Parathyroid adenoma (tissue), 2 donors: ENCODE results near the gene SCARB2.
A peak's percentile ranks its signal among the peaks of the same experiment; 100 is the strongest.
"Not testable (repeated sequence)": the region's sequence is repeated elsewhere in the genome, so short reads cannot be mapped to it uniquely, and the experiment has no call there.

Source experiments
- H2AFZ ChIP-seq: fragments of 300-600 bp; sonication (generic); one replicate; pipeline ENCODE4 v1.7.0; 2017; ENCODE audit warnings: antibody characterized with exemption, mild to moderate bottlenecking
- H3K27ac ChIP-seq: fragments of 300-600 bp; sonication (generic); one replicate; pipeline ENCODE4 v1.7.0; 2017
- H3K27me3 ChIP-seq: fragments of 300-600 bp; sonication (generic); one replicate; pipeline ENCODE4 v1.7.0; 2017; ENCODE audit warnings: low read length; ENCODE audit not compliant: control insufficient read depth, insufficient read depth
- H3K36me3 ChIP-seq: fragments of 300-600 bp; sonication (generic); one replicate; pipeline ENCODE4 v1.7.0; 2017; ENCODE audit warnings: low read length; ENCODE audit not compliant: control insufficient read depth, insufficient read depth
- H3K4me1 ChIP-seq: fragments of 300-600 bp; sonication (generic); one replicate; pipeline ENCODE4 v1.7.0; 2017; ENCODE audit warnings: control low read depth
- H3K4me2 ChIP-seq: fragments of 300-600 bp; sonication (generic); one replicate; pipeline ENCODE4 v1.7.0; 2017; ENCODE audit warnings: low read length
- H3K4me3 ChIP-seq: fragments of 300-600 bp; sonication (generic); one replicate; pipeline ENCODE4 v1.7.0; 2017; ENCODE audit warnings: low read depth, low read length
- H3K79me2 ChIP-seq: fragments of 300-600 bp; sonication (generic); one replicate; pipeline ENCODE4 v1.7.0; 2017; ENCODE audit warnings: control low read depth
- H3K9ac ChIP-seq: fragments of 300-600 bp; sonication (generic); one replicate; pipeline ENCODE4 v1.7.0; 2017; ENCODE audit warnings: mild to moderate bottlenecking
- H3K9me3 ChIP-seq: fragments of 300-600 bp; sonication (generic); one replicate; pipeline ENCODE4 v1.7.0; 2017; ENCODE audit warnings: low read length; ENCODE audit not compliant: control insufficient read depth
- CTCF ChIP-seq: fragments of 300-600 bp; sonication (generic); IDR thresholded peaks from one replicate; pipeline ENCODE4 v1.7.0; 2017; ENCODE audit warnings: antibody characterized with exemption, mild to moderate bottlenecking
- donor health status: primary hyperparathyroidism.

Gene SCARB2

GRCh38 chr4:76250962-76251361, 37.3 kb upstream of the SCARB2 start:
- H3K36me3 ChIP-seq = no peaks in the 10 kb centered on the region
- no peaks in the 10 kb centered on the region for H3K79me2 ChIP-seq
- peaks cover 3% of the 10 kb centered on the region for H3K4me1 ChIP-seq
- TF ChIP-seq CTCF = no peak
- H3K9ac ChIP-seq = no peak overlapping the region
- H3K27me3 ChIP-seq = no peaks in the 10 kb centered on the region
- peak overlapping the region; percentile 93 for H3K4me3 ChIP-seq
- H3K4me2 ChIP-seq = peak overlapping the region; percentile 86
- H3K27ac ChIP-seq = peak overlapping the region; percentile 72
- H2AFZ ChIP-seq = peak overlapping the region; percentile 85
- no peaks in the 10 kb centered on the region for H3K9me3 ChIP-seq

- Histone ChIP-seq H3K27ac (no peak overlapping the region), H3K36me3 (no peaks in the 10 kb centered on the region), H3K4me2 (no peak overlapping the region), H3K27me3 (no peaks in the 10 kb centered on the region), H2AFZ (no peak overlapping the region), H3K9ac (no peak overlapping the region), H3K79me2 (no peaks in the 10 kb centered on the region), H3K9me3 (no peaks in the 10 kb centered on the region), H3K4me3 (no peak overlapping the region), H3K4me1 (peaks cover 3% of the 10 kb centered on the region)
- TF ChIP-seq CTCF = no peak
Measured at GRCh38 chr4:76246852-76247251, 33.2 kb upstream of the SCARB2 start.

- Histone ChIP-seq H3K4me3 (no peak overlapping the region), H3K4me1 (peaks cover 3% of the 10 kb centered on the region), H3K4me2 (no peak overlapping the region), H3K27me3 (no peaks in the 10 kb centered on the region), H3K36me3 (no peaks in the 10 kb centered on the region), H3K9ac (no peak overlapping the region), H3K27ac (no peak overlapping the region), H3K79me2 (no peaks in the 10 kb centered on the region), H3K9me3 (no peaks in the 10 kb centered on the region), H2AFZ (no peak overlapping the region)
- no peak for TF ChIP-seq CTCF
Measured at GRCh38 chr4:76246025-76246424, 32.4 kb upstream of the SCARB2 start.

DNA sequence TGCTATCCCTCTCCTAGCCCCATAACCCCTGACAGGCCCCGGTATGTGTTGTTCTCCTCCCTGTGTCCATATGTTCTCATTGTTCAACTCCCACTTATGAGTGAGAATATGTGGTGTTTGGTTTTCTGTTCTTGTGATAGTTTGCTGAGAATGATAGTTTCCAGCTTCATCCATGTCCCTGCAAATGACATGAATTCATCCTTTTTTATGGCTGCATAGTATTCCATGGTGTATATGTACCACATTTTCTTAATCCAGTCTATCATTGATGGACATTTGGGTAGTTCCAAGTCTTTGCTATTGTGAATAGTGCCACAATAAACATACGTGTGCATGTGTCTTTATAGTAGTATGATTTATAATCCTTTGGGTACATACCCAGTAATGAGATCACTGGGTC, 30.3 kb upstream of the SCARB2 start:
- H3K9ac ChIP-seq, H3K27me3 ChIP-seq, H3K4me3 ChIP-seq, H3K36me3 ChIP-seq, H2AFZ ChIP-seq, H3K4me2 ChIP-seq, H3K9me3 ChIP-seq, H3K4me1 ChIP-seq, H3K27ac ChIP-seq, H3K79me2 ChIP-seq: not testable (repeated sequence)

DNA sequence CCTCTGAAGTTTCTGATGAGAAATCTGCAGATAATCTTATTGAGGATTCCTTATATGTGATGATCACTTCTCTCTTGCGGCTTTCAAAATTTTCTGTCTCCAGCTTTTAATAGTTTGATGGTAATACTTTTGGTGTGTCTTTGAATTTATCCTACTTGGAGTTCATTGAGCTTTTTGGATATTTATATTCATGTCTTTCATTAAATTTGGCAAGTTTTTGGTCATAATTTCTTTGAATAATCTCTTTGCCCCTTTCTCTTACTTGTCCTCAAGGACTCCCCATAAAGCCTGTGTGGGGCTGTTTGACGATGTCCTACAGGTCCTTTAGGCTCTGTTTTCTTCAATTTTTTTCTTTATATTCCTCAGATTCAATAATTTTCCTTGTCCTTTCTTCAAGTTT, 26.6 kb upstream of the SCARB2 start:
- no peak for TF ChIP-seq CTCF
- no peak overlapping the region for H3K4me3 ChIP-seq
- no peak overlapping the region for H3K4me2 ChIP-seq
- no peaks in the 10 kb centered on the region for H3K9me3 ChIP-seq
- no peak overlapping the region for H3K27ac ChIP-seq
- no peak overlapping the region for H2AFZ ChIP-seq
- no peaks in the 10 kb centered on the region for H3K27me3 ChIP-seq
- H3K36me3 ChIP-seq = no peaks in the 10 kb centered on the region
- H3K9ac ChIP-seq = no peak overlapping the region
- no peaks in the 10 kb centered on the region for H3K4me1 ChIP-seq
- no peaks in the 10 kb centered on the region for H3K79me2 ChIP-seq
